ENCODE measurements around the gene ANAPC1.
"Not testable (repeated sequence)": the region's sequence is repeated elsewhere in the genome, so short reads cannot be mapped to it uniquely, and the experiment has no call there.

ANAPC1 gene

DNA sequence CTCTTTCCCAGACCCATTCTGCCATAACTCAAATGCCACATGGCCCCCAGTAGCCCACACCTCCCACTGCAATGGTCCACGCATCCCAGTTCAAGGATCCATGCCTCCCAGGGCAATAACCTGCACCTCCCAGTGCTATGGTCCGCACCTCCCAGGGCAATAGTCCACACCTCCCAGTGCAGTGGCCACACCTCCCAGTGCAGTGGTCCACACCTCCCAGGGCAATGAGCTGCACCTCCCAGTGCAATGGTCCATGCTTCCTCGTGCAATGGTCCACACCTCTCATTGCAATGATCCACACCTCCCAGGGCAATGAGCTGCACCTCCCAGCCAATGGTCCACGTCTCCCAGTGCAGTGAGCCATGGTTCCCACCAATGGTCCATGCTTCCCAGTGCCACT lies 135.6 kb downstream of the ANAPC1 start:
- H3K9ac ChIP-seq (ENCODE audit: low read depth, low read length); H3K9me3 ChIP-seq (ENCODE audit: control insufficient read depth, insufficient read depth, low read length); H3K4me1 ChIP-seq (ENCODE audit: insufficient read depth, low read length); H3K36me3 ChIP-seq (ENCODE audit: insufficient read depth, low read length): not testable (repeated sequence)

DNA sequence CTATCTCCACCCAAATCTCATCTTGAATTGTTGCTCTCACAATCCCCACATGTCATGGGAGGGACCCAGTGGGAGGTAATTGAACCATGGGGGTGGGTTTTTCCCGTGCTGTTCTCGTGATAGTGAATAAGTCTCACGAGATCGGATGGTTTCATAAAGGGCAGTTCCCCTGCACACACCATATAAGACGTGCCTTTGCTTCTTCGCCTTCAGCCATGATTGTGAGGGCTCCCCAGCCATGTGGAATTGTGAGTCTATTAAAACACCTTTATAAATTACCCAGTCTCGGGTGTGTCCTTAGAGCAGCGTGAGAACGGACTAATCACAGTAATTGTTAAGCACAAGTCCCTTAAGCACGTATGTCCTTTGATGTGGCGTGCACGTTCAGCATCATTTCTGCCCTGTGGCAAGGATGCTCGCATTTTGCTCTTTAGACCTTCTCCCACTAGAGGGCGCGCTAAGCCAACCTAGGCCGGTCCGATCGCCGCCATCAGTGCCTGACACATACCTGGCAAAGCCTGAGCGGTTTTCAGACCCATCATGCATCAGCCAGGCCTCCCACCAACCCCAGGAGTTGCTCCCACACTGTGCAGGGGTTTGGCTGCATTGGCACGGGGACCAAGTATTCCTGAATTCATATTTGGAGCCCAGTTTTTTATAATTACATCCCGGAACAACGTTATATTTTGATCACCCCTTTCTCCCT lies 136.4 kb downstream of the ANAPC1 start:
- H3K9me3 ChIP-seq (ENCODE audit: control insufficient read depth, insufficient read depth, low read length); H3K9ac ChIP-seq (ENCODE audit: low read depth, low read length); H3K4me1 ChIP-seq (ENCODE audit: insufficient read depth, low read length); H3K36me3 ChIP-seq (ENCODE audit: insufficient read depth, low read length): not testable (repeated sequence)

DNA sequence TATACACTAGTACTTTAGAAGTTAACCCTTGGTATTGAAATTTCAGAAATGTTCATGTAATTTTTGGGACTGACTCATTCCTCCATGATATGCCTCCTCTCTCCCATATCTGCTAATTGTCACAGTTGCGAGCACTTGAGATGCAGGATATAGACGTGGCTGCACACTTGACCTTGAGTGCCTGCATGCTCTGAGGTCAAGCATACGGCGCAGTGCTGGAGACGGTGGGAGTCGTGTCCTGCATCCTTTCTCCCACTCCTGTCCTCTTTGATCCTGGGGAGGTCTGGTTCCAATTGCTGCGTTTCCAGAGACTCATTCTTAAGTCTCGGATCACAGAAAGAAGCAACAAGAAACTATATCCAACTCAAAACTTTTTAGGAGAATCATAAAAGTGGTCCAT lies 139.2 kb downstream of the ANAPC1 start:
- not testable (repeated sequence) for H3K9ac ChIP-seq (ENCODE audit: low read depth, low read length); H3K4me1 ChIP-seq (ENCODE audit: insufficient read depth, low read length); H3K9me3 ChIP-seq (ENCODE audit: control insufficient read depth, insufficient read depth, low read length); H3K36me3 ChIP-seq (ENCODE audit: insufficient read depth, low read length)

DNA sequence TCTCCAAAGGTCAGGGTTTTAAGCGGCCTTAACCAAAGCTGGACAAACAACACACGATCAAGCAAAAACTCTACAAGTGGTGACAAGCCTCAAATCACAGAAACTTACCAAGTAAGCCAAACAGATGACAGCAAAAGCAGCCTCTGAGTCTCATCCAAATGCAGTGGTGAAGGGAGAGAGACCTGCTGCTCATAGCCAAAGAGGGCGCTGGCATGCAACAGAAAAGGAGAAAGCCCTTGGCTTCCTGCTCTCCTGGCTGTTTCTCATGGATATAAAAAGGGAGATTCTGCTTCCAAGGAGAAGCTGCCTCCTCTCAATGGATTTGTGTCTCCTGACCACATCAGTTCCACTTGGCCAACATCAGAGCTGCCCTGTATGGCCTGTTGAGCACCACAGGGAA lies 142.5 kb downstream of the ANAPC1 start:
- H3K9me3 ChIP-seq (ENCODE audit: control insufficient read depth, insufficient read depth, low read length); H3K9ac ChIP-seq (ENCODE audit: low read depth, low read length); H3K36me3 ChIP-seq (ENCODE audit: insufficient read depth, low read length); H3K4me1 ChIP-seq (ENCODE audit: insufficient read depth, low read length): not testable (repeated sequence)

DNA sequence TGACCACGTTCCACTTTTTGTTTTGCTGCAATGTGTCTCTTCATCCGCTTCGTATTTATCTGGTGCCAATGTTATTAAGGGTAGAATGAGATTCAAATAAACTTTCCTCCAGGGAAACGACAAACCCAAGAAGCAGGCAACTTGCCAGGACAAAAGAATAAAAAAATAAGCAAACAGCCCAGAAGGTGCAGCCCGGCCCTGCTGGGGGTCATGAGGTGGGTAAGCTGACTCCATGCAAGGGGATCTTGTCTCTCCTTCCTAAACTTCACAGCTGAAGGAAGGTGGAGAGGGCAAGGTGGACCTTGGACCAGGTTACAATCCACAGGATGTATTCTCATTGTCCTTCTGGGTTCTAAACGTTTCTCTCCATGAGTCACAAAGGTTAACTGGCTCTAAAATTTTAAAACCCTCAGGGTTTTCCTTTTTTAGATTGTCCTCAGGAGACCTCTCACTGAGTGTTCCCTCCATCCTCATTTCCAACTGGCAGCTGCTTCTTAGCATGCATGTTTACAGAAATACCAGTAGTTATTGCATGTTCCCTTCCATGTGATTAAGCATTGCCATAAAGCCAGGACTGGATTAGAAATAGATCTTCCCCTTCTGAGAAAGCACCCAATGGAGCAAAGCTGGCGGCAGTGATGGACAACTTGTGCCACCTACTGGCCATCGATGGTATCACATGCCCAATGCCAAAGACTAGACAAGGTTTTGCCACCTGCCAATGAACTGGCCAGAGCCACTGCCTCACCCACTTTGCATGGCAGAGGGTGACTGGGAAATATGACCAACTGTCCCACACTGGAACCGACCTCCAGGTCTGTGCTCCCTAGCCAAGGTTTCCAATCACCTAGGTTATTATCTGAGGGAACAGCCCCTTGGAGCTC lies 147.9 kb downstream of the ANAPC1 start:
- not testable (repeated sequence) for H3K36me3 ChIP-seq (ENCODE audit: insufficient read depth, low read length); H3K9ac ChIP-seq (ENCODE audit: low read depth, low read length); H3K4me1 ChIP-seq (ENCODE audit: insufficient read depth, low read length); H3K9me3 ChIP-seq (ENCODE audit: control insufficient read depth, insufficient read depth, low read length)

DNA sequence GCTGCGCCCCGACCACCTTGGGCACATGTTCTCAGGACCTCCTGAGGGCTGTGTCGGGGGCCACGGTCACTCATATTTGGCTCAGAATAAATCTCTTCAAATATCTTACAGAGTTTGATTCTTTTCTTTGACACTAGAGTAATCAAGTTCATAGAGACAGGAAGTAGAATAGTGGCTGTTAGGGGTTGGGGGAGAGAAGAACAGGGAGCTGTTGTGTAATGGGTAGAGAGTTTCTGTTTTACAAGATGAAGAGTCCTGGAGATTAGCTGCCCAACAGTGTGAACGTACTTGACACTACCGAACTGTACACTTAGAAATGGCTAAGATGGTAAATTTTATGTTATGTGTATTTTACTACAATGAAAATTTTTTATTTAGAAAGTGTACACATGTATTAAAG lies 148.6 kb downstream of the ANAPC1 start:
- H3K36me3 ChIP-seq (ENCODE audit: insufficient read depth, low read length); H3K9me3 ChIP-seq (ENCODE audit: control insufficient read depth, insufficient read depth, low read length); H3K9ac ChIP-seq (ENCODE audit: low read depth, low read length); H3K4me1 ChIP-seq (ENCODE audit: insufficient read depth, low read length): not testable (repeated sequence)

DNA sequence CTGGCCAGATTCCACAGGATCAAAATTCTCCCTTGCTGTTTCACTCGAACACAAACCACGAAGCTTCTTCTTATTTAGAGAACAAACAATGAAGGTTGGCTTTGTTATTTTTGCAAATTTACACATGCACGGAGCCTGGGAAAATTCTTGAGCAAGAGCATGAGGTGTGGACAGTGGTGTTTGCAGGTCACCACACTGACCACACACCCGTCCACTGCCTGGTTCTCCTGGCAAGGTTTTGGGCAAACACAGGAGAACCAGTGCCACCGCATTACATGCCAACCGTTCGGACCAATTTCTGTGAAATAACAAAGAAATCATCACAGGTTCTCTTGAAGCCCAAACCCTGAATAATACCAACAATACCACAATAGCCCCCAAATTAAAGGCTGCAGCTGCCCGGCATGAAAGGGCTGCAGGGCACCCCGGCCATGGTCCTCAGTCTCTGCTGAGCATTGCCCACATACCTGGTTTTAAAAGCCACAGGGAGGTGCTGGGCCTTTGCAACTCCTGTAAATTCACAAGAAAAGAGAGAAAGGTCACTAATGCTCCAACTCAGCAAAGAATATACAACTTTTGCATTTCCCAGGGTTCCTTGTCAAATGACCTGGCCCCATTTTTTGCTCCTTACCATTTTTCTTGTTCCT lies 154.1 kb downstream of the ANAPC1 start:
- H3K9ac ChIP-seq (ENCODE audit: low read depth, low read length); H3K4me1 ChIP-seq (ENCODE audit: insufficient read depth, low read length); H3K36me3 ChIP-seq (ENCODE audit: insufficient read depth, low read length); H3K9me3 ChIP-seq (ENCODE audit: control insufficient read depth, insufficient read depth, low read length): not testable (repeated sequence)

DNA sequence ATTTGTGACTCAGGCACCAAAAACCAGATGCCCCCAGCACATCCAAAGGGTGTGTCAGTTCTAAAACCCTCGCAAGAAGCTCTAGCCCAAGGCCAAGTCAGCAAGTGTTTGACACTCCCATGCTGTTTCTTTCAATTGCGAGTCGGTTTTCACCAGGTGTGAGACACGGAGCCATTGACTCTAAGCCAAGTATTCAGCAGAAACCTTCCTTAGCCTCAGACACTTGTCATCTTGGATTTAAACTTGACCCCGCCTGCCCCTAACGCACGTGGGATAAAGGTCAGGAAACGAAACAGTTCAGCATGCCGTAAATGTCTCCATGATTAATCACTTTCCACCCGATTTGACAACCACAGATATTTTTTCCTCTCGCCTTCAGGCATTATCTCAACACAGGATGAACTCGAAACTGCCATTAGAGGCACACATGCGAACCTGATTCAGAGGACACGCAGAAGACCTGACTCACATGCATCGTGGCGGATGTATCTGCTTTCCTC lies 156.3 kb downstream of the ANAPC1 start:
- not testable (repeated sequence) for H3K9ac ChIP-seq (ENCODE audit: low read depth, low read length); H3K4me1 ChIP-seq (ENCODE audit: insufficient read depth, low read length); H3K36me3 ChIP-seq (ENCODE audit: insufficient read depth, low read length); H3K9me3 ChIP-seq (ENCODE audit: control insufficient read depth, insufficient read depth, low read length)

DNA sequence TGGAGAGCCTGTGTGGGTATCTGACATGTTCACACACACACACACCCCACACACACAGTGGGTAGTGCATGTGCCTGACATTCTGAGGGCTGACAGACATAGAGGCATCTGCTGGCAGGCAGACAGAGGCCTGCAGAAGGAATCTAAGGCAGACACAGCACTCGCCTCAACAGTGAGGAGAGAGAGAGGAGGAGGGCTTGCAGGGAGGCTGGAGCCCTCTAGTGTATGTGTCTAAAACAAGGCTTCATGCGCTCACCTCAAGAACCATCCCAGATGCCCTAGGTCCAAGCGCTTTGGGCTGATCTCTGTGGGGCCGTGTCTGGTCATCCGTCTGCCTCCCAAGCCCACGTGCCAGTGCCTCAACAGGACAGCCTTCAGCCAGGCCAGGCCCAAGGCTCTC lies 158.3 kb downstream of the ANAPC1 start:
- H3K9me3 ChIP-seq (ENCODE audit: control insufficient read depth, insufficient read depth, low read length); H3K36me3 ChIP-seq (ENCODE audit: insufficient read depth, low read length); H3K4me1 ChIP-seq (ENCODE audit: insufficient read depth, low read length); H3K9ac ChIP-seq (ENCODE audit: low read depth, low read length): not testable (repeated sequence)

DNA sequence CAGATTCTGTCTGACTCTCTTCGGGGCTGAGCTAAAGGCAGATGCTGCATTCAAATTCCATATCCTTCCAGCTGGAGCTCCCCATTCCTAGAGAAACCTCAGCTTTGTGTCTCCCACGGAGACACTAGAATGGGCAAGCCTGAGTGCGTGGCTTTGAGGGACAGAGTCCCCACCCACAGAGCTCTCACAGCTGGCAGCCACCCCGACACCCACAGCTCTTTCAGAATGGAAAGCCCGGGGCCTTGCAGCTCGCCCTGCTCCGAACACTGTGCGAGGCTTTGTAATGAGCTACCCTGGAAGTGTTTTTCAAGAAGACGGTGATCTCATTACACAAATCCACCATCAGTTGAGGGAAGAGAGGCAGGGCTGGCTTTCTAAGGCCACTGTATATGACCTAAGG lies 164.4 kb downstream of the ANAPC1 start:
- H3K4me1 ChIP-seq (ENCODE audit: insufficient read depth, low read length); H3K9me3 ChIP-seq (ENCODE audit: control insufficient read depth, insufficient read depth, low read length); H3K9ac ChIP-seq (ENCODE audit: low read depth, low read length); H3K36me3 ChIP-seq (ENCODE audit: insufficient read depth, low read length): not testable (repeated sequence)

All from ES-I3 (cell line).